Heart right ventricle (tissue), 16 donors: Measurements from ENCODE around the gene ATR. TPM values are rescaled to one million over a fixed set of nuclear protein-coding genes. Genes with fewer than 3 reads are reported as not detected.

Experiments used
- ATAC-seq, 8 donors: fragments of 200-7000 bp; cut with Tn5 transposase; one replicate each; pipeline ENCODE4 v1.9.1; 2020; ENCODE audit warnings: mild to moderate bottlenecking in 8 of 8, moderate library complexity in 8 of 8, moderate number of reproducible peaks in 1 of 8
- DNase-seq, 2 donors: peaks; one replicate each; pipeline ENCODE4 v3.0.0-alpha.2; 2020
- H3K27ac ChIP-seq, 10 donors: fragments of 200-600 bp; sonication (generic) in 2 of 10; one replicate each; pipeline versions ENCODE4 v1.5.0 to v1.8.0; 2020 to 2022; ENCODE audit warnings: mild to moderate bottlenecking in 3 of 10
- H3K27me3 ChIP-seq, 7 donors: fragments of 200-600 bp; one replicate each; pipeline ENCODE4 v1.8.0; 2021 to 2022; ENCODE audit warnings: mild to moderate bottlenecking in 2 of 7
- H3K36me3 ChIP-seq, 9 donors: fragments of 200-600 bp; sonication (generic) in 1 of 9; one replicate each; pipeline versions ENCODE4 v1.5.0 to v1.8.0; 2020 to 2022; ENCODE audit warnings: mild to moderate bottlenecking in 2 of 9
- H3K4me1 ChIP-seq, 9 donors: fragments of 200-600 bp; sonication (generic) in 1 of 9; one replicate each; pipeline versions ENCODE4 v1.5.0 to v1.8.0; 2020 to 2022; ENCODE audit warnings: mild to moderate bottlenecking in 4 of 9
- H3K4me3 ChIP-seq, 10 donors: fragments of 200-600 bp; sonication (generic) in 2 of 10; one replicate each; pipeline versions ENCODE4 v1.5.0 to v1.8.0; 2020 to 2022; ENCODE audit warnings: mild to moderate bottlenecking in 7 of 10, moderate library complexity in 2 of 10
- H3K9me3 ChIP-seq, 11 donors: fragments of 200-600 bp in 10 of 11; sonication (generic) in 2 of 11; one replicate each; pipeline versions ENCODE4 v1.5.0 to v1.8.0; 2013 to 2022; ENCODE audit warnings: mild to moderate bottlenecking in 2 of 11, control low read depth in 1 of 11, moderate library complexity in 1 of 11
- CTCF ChIP-seq, 9 donors: fragments of 200-600 bp; sonication (generic) in 2 of 9; IDR thresholded peaks; one replicate each; pipeline versions ENCODE4 v1.5.0 to v1.8.0; 2021 to 2022; ENCODE audit warnings: antibody characterized with exemption in 9 of 9, mild to moderate bottlenecking in 5 of 9, moderate library complexity in 1 of 9
- WGBS, 2 donors: extraction: QIAGEN DNeasy Blood & Tissue Kit; methylation state at CpG; one replicate each; pipeline ENCODE4 v1.1.7; 2013; ENCODE audit warnings: inconsistent platforms in 1 of 2; 5-methylcytosine and 5-hydroxymethylcytosine counted together
- intact Hi-C, 10 donors: fragments of 100-400 bp; cut with DNase I; formaldehyde crosslinking; loops; one replicate each; pipeline versions ENCODE4 v1.11.1 to v1.14.2; 2022
- polyA plus RNA-seq, 2 donors: library from polyadenylated mRNA; stranded (reverse); fragments of 200-250 nt; gene quantifications; one replicate each; pipeline ENCODE4 v1.2.3, GENCODE V29; 2013
- total RNA-seq, 10 donors: library from RNA; stranded (reverse); fragmentation: NEBNext Ultra II Directional in 3 of 10; extraction: Animal tissue kit (Norgen Biotek cat#: 25700) in 3 of 10; gene quantifications; one replicate each; pipeline versions ENCODE4 v1.2.1 to v1.2.4, GENCODE V29; 2021 to 2023
- donor health status: Arrhythmogenic right ventricular cardiomyopathy.
- donor health status: ischemic (EF 13 %, LVEDD 7.1; RV severe dilation, severe dysfunction).
- donor health status: healthy with polysubstance abuse.
- donor health status: DM: no; HTN: yes; CAD: no.
- donor health status: DM: no; HTN: no; CAD: no.
- donor health status: ischemic (EF 25% LVEDD 6.9; RV normal size, moderate dysfunction).
- donor health status: ischemic (EF 25% LVEDD 5.7; RV mildly dilated, moderate dysfunction).
- donor health status: healthy.
- donor health status: DM: yes; HTN: yes; CAD: no.
- donor health status: Ischemic cardiomyopathy.
- donor health status: ischemic (EF 35%, LVEDD 5.7; RV mildly dilated, moderate dysfunction).
- donor health status: nonischemic (EF 11% LVEDD 7.7; RV severe dilation, severe dysfunction).
- donor health status: DM: yes; HTN: yes; CAD: no.
- donor health status: PGD.
- donor health status: ischemic (EF 29% LVEDD 5.4; RV normal size, mild dysfunction).
- donor health status: nonischemic (EF 23%, LVEDD 6.1; RV moderate dilation, normal function).

ATR gene
- total and polyA plus RNA-seq, 12 donors, result 4.8 to 19.7 (median 10.8) TPM

GRCh38 chr3:142509079-142509478, 69.5 kb downstream of the ATR start:
- Histone ChIP-seq H3K36me3 (peaks cover 0 to 98% (median 28%) of the 10 kb centered on the region in 9 donors), H3K27ac (no peak overlapping the region)
- no peak for ATAC-seq

GRCh38 chr3:142507241-142507640, 71.3 kb downstream of the ATR start:
- Histone ChIP-seq H3K4me3 (no peak overlapping the region), H3K9me3 (peaks cover 0 to 1% (median 0%) of the 10 kb centered on the region in 11 donors), H3K27me3 (no peaks in the 10 kb centered on the region), H3K36me3 (peaks cover 0 to 98% (median 28%) of the 10 kb centered on the region in 9 donors), H3K27ac (no peak overlapping the region), H3K4me1 (no peaks in the 10 kb centered on the region)
- WGBS, 2 donors, result 98% methylated on average over 4 of the region's 4 CpGs
- intact Hi-C loops, result loop anchor here in 1 of 10 donors (10.0 kb wide), 1 partner anchor 102 kb away; no protein-coding TSS in a partner anchor
- ATAC-seq, result no peak
- no peak for TF ChIP-seq CTCF (IDR thresholded peaks at IDR 0.05)
- no peak for DNase-seq

More at GRCh38 chr3:142509079-142509478, 69.5 kb downstream of the ATR start:
- DNase-seq, result no peak
- TF ChIP-seq CTCF (IDR thresholded peaks at IDR 0.05), result no peak
- H3K4me1 ChIP-seq, result no peaks in the 10 kb centered on the region
- intact Hi-C loops, result loop anchor here in 1 of 10 donors (10.0 kb wide), 1 partner anchor 104 kb away; no protein-coding TSS in a partner anchor
- no peaks in the 10 kb centered on the region for H3K9me3 ChIP-seq
- no peak overlapping the region for H3K4me3 ChIP-seq
- 97 to 99% methylated on average over 3 of the region's 3 CpGs for WGBS, 2 donors
- H3K27me3 ChIP-seq, result no peaks in the 10 kb centered on the region

GRCh38 chr3:142502187-142502985, 76.1 kb downstream of the ATR start:
- DNase-seq (no peak), ATAC-seq (no peak)
- no peak for TF ChIP-seq CTCF (IDR thresholded peaks at IDR 0.05)
- intact Hi-C loops, result loop anchor here in 1 of 10 donors (10.0 kb wide), 1 partner anchor 98 kb away; no protein-coding TSS in a partner anchor
- Histone ChIP-seq H3K4me1 (no peaks in the 10 kb centered on the region), H3K4me3 (no peak overlapping the region), H3K27ac (no peak overlapping the region), H3K36me3 (peaks cover 0 to 95% (median 15%) of the 10 kb centered on the region in 9 donors), H3K9me3 (peaks cover 0 to 3% (median 0%) of the 10 kb centered on the region in 11 donors), H3K27me3 (no peaks in the 10 kb centered on the region)
- WGBS, 2 donors, result 95 to 98% methylated on average over 2 of the region's 2 CpGs

GRCh38 chr3:142501004-142501926, 77.3 kb downstream of the ATR start:
- Histone ChIP-seq H3K9me3 (peaks cover 0 to 3% (median 0%) of the 10 kb centered on the region in 11 donors), H3K4me3 (no peak overlapping the region), H3K27ac (no peak overlapping the region), H3K4me1 (no peaks in the 10 kb centered on the region), H3K27me3 (no peaks in the 10 kb centered on the region), H3K36me3 (peaks cover 0 to 95% (median 22%) of the 10 kb centered on the region in 9 donors)
- no peak for DNase-seq
- ATAC-seq, result no peak
- WGBS, 2 donors, result 95 to 97% methylated on average over 5 of the region's 5 CpGs
- intact Hi-C loops, result loop anchor here in 1 of 10 donors (10.0 kb wide), 1 partner anchor 96 kb away; no protein-coding TSS in a partner anchor
- TF ChIP-seq CTCF (IDR thresholded peaks at IDR 0.05), result no peak
